Placental pericyte (primary cell): ENCODE measurements around the gene DIO2. TPM values are rescaled to one million over a fixed set of nuclear protein-coding genes. Genes with fewer than 3 reads are reported as not detected.

ENCODE experiments used
- total RNA-seq: library from RNA; depleted of rRNA; stranded (reverse); fragments of >200 nt; gene quantifications from 2 replicates; pipeline ENCODE4 v1.2.3, GENCODE V29; 2012

The DIO2 gene
- total RNA-seq = 0.22 and 29.6 TPM in 2 replicates

DNA sequence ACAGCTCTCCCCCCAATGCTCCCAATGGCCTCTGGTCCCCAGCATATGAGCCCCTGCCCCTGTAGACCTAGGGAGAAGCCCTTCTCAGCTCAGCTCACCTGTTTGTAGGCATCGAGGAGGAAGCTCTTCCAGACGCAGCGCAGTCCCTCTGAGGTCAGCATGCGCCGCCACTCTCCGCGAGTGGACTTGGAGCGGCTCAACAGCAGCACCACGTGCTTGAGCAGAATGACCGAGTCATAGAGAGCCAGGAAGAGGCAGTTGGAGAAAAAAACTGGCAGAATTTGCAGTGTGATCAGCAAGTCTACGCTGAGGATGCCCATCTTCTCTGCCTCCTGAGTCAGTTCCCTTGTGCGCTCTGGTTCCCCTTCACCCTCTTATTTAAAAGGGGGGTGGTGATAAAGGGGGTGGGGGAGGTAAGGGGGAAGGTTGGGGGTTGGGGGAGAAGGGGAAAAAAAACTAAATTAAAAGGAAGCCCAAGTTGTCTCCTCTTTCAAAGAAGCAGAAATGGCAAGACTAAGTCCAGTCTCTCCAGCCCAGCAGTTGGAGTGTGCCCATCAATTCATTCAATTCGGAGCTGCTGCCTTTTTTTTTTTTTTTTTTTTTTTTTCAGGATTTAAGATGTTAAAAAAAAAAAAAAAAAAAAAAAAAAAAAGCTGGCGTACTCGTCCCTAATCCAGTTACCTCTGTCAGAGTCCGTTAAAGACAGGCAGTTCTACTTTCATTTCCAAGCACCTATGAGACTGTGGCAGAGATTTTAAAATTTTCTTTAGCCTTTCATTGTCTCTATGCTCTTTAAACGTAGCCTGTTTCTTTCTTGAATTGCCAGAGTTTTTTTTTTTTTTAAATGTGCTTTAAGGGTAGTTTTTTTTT is at the start of gene DIO2:
TSS of gene DIO2 (minus strand) at position 352 of the 870 bp plus-strand sequence. CDS start at position 320, 32 bp downstream.

